Activated CD4-positive, alpha-beta T cell treated with anti-CD3 and anti-CD28 coated beads for 1 hour (primary cell): ENCODE results near the gene ZGLP1.

ENCODE experiments used
- DNase-seq: peaks from one replicate; pipeline ENCODE4 v3.0.0-alpha.2; 2020

The ZGLP1 gene

DNA sequence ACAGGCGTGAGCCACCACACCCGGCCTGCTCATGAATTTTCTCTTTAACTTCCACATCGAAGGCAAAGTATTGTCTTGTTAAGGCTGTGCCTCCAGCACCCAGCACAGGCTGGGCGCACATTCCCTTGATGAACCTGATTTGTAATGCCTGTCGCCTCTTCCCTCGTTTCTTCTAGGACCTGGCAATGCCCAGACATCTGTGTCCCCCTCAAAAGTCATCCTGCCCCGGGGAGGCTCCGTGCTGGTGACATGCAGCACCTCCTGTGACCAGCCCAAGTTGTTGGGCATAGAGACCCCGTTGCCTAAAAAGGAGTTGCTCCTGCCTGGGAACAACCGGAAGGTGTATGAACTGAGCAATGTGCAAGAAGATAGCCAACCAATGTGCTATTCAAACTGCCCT lies 35.0 kb downstream of the ZGLP1 start:
- DNase-seq = no peak

DNA sequence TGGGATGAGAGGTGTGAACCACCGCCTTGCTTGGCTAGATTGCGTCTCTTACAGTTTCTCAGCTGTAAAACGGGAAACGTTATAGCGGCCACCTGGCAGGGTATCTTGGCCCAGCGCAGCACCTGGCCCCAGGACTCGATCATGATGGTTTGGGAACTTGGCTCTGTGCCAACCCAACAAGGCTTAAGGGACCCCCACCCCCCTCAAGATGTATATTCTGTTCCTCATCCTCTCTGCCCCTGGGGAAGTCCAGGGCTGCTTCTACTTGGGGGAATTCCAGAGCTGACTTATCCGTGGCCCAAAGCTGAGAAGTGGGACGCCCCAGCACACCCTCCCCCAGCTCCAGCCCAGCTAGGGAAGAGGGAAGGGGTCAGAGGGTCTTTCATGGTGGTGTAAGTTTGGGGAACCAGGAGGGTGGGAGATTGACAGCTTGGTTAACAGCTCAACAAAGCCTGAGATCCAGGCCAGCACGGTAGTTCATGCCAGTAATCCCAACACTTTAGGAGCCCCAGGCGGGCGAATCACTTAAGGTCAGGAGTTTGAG lies 38.0 kb downstream of the ZGLP1 start:
- DNase-seq = no peak

DNA sequence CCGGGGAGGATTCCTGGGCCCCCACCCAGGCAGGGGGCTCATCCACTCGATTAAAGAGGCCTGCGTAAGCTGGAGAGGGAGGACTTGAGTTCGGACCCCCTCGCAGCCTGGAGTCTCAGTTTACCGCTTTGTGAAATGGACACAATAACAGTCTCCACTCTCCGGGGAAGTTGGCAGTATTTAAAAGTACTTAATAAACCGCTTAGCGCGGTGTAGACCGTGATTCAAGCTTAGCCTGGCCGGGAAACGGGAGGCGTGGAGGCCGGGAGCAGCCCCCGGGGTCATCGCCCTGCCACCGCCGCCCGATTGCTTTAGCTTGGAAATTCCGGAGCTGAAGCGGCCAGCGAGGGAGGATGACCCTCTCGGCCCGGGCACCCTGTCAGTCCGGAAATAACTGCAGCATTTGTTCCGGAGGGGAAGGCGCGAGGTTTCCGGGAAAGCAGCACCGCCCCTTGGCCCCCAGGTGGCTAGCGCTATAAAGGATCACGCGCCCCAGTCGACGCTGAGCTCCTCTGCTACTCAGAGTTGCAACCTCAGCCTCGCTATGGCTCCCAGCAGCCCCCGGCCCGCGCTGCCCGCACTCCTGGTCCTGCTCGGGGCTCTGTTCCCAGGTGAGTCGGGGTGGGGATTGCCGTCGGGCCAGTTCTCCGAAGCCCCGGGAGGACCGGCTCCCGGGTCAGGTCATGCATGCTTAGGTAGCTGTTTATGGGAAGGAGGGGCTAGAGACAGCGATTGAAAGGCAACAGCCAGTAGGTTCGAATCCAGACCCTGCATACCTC lies 38.8 kb downstream of the ZGLP1 start, which contains the start of gene ICAM1:
TSS of gene ICAM1 (plus strand) at position 505 of the 779 bp plus-strand sequence. CDS start at position 545, 40 bp downstream.
- DNase-seq = peak; percentile 53

DNA sequence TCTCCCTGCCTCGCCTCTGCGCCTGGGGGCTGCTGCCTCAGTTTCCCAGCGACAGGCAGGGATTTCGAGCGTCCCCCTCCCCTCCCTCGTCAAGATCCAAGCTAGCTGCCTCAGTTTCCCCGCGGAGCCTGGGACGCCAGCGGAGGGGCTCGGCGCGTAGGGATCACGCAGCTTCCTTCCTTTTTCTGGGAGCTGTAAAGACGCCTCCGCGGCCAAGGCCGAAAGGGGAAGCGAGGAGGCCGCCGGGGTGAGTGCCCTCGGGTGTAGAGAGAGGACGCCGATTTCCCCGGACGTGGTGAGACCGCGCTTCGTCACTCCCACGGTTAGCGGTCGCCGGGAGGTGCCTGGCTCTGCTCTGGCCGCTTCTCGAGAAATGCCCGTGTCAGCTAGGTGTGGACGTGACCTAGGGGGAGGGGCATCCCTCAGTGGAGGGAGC lies 39.4 kb downstream of the ZGLP1 start:
- DNase-seq = no peak

DNA sequence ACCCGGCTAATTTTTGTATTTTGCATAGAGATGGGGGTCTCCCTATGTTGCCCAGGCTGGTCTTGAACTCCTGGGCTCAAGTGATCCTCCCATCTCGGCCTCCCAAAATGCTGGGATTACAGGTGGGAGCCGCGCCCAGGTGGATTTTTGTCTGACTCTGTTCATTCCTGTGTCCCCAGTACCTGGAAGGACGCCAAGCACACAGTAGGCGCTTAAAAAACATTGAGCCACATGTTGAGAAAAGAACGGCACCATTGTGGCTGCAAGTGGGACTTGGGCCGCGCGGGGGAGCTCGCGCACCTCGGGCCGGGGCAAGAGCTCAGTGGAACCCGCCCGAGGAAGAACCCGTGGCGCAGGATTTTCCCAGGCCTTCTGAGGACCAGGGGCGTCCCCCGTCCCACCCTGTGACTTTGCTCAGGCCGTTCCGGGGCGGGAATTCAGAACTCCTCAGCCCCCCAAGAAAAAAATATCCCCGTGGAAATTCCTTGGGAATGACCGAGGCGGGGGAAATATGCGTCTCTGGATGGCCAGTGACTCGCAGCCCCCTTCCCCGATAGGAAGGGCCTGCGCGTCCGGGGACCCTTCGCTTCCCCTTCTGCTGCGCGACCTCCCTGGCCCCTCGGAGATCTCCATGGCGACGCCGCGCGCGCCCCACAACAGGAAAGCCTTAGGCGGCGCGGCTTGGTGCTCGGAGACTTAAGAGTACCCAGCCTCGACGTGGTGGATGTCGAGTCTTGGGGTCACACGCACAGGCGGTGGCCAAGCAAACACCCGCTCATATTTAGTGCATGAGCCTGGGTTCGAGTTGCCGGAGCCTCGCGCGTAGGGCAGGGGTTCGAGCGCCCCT lies 40.1 kb downstream of the ZGLP1 start:
- peak; percentile 79 for DNase-seq

DNA sequence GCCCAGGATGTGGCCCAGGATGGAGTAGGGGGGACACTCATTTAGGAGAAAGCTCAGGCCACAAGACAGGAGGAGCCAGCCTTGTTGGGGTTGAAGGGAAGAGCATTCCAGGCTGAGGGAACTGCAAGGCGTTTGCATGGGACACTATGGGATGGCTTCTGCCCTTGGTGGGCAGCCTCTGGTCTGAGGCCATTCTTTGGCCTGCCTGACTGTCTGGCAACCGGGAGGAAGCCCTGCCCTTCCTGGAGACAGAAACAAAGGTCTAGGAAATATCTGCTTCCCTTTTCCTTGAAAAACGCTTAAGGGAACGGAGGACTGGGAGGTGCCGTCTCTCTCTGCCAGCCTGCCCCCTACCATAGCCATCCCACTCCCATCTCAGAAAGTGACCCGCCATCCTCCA lies 41.5 kb downstream of the ZGLP1 start:
- no peak for DNase-seq

DNA sequence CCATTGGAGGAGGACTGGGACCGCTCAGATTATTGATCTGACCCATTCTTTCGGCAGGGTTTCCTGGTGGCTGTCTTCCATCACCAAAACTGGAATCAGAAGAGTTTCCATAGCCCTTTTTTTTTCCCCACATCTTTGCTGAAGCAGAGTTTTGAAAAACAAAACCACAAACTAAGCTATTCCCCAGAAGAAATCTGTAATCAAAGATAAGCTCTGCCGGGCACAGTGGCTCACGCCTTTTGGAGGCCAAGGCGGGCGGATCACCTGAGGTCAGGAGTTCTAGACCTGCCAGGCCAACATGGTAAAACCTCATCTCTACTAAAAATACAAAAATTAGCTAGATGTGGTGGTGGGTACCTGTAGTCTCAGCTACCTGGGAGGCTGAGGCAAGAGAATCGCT lies 42.9 kb downstream of the ZGLP1 start:
- no peak for DNase-seq

DNA sequence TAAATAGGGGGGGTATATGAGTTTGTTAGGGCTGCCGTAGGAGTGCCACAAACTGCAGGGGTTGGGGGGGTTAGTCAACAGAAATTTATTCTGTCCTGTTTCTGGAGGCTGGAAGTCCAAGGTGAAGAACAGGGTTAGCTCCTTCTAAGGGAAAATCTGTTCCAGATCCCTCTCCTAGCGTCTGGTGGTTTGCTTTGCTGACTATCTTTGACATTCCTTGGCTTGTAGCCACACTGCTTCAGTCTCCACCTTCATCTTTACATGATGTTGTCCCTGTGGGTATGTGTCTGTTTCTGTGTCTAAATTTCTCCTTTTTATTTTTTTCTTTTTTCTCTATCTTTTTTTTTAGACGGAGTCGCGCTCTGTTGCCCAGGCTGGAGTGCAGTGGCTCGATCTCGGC lies 46.8 kb downstream of the ZGLP1 start:
- no peak for DNase-seq

DNA sequence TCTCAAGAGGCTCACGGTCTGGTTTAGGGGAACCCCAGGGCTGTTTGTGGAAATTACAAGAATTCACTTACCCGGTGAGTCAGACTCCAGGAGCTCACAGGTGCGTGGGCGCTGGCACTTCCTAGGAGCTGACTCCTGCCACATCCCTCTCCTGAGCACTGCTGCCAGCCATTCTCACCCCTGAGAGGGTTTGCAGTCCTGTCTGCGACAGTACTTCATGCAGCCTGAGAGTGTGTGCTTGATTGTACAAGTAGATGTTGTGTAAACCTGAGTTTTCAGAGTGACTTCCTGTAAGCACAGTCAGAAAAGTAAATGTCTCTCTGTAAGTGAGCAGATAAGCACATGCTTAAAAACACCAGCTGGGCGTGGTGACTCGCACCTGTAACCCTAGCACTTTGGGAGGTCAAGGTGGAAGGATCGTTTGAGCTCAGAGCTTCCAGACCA lies 49.5 kb downstream of the ZGLP1 start:
- no peak for DNase-seq

DNA sequence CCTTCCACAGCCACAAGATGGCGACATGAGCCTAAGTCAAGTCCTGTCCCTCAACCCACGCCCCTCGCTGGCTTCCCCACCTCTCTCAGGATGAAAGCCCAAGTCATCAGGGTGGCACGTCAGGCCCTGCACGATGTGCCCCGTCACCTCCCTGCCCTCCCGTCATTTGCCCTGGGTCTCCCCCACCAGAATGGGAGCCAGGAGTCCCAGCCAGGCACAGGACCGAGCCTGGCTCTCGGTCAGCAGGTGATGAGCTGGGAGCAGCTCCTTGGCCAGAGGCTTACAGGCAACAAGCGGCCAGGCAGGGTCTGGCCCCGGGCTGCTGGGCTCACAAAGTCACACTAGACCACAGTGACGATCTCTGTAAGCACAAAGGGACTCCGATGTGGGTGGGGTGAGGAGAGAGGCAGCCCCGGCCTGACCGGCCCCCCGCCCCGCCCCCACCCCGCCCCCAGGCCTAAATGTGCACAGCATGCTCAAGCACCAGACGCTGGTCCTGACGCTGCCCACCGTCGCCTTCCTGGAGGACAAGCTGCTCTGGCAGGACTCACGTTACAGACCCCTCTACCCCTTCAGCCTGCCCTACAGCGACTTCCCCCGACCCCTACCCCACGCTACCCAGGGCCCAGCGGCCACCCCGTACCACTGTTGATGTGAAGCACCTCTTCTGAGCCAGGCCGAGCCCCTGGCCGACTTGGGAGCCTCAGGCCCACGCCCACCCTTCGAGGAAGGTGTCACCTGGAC lies 50.3 kb downstream of the ZGLP1 start:
- peak; percentile 76 for DNase-seq

DNA sequence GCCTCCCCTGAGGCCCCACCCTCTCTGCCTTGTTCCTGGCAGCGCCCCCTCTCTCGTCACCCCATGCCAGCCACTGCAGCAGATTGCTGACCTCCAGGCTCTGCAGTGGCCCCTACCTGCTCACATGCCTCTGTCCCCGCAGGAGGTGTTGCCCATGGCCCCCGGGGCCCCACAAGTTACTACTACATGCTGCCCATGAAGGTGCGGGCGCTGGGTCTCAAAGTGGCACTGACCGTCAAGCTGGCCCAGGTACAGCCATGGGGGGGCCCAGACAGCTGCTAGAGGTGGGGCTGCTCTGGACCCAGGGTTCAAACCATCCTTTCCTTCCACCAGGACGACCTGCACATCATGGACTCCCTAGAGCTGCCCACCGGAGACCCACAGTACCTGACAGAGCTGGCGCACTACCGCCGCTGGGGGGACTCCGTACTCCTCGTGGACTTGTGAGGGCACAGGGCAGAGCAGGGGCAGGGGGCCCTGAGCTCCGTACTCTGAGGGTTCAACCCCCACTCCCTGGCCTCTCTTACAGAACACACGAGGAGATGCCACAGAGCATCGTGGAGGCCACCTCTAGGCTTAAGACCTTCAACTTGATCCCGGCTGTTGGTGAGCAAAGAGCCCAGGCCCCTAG lies 51.4 kb downstream of the ZGLP1 start:
- no peak for DNase-seq

DNA sequence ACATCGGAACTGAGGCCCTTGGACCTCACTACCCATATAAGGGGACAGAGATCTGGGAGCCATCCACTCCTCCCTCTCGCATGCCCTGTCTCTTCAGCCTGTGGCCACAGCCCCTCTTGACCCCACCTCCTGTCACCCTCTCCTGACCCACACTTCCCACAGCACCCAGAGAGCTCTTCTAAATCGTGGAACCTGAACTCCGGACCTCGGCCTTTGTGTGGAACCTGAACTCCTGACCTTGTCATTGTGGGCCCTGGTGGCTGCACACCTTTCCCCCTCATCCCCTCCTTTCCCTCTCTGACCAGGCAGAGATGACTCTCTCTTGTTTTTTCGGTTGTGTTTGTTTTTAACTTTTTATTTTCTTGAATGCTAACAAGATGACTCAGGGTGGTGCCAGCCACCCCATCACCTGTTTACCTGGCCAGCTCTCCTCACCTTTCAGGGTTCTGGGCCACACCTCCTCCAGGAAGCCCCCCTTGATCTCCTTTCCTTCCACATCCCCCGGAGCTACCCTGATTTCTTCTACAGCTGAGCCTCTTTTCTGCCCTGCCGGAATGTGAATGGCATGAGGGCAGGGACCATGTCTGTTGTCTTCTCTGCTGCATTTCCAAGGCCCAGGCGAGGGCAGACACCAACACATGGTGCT lies 52.5 kb downstream of the ZGLP1 start:
- no peak for DNase-seq

DNA sequence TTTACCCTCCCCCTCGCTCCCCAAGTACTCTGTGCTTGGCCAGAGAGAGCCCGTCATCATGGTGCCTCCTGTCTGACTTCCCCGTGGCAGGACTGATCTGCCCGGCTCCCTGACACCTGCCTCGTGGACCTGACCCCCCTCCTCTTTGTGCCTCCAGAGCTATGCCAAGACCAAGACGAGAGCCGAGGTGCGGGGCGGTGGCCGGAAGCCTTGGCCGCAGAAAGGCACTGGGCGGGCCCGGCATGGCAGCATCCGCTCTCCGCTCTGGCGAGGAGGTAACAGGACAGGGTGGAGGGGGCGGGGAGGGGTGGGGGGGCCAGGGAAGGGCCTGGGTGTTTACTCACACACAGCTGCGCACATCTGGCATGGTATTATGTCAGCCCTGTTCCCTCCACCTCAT lies 53.1 kb downstream of the ZGLP1 start:
- DNase-seq = no peak

DNA sequence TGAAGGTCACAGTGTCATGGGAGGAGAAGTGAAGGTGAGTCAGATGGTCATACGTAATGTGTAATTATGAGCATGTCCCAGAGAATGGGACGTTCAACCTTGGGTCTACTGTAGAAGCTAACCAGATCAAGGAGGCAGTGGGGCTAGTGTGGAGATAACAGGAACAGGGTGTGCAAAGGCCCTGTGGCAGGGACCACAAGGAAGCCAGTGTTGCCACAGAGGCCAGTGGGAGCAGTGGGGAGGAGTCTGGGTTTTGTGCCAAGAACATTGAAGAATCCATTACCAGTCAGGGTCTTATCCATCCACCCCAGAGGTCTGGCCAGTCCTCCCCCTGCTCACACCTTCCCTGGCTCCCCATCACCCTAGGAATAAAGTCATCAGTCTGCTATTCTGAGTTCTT lies 54.3 kb downstream of the ZGLP1 start:
- DNase-seq = no peak
